GM12878 (cell line): ENCODE data around the gene KPTN. TPM values are rescaled to one million over a fixed set of nuclear protein-coding genes. Genes with fewer than 3 reads are reported as not detected.

ENCODE experiments used
- ATAC-seq: fragments of 200-7000 bp; cut with Tn5 transposase; 3 replicates; pipeline ENCODE4 v1.9.1; 2020; ENCODE audit warnings: mild to moderate bottlenecking, moderate library complexity
- BruUV-seq: library from RNA; stranded (reverse); fragments of 400-500 nt; replicated peaks from 2 replicates; lab custom pipeline; 2021; lab: Mats Ljungman, UMichigan
- CTCF ChIA-PET: fragments of 300-600 bp; sonication (Branson Sonifier 250); formaldehyde crosslinking; extraction: SDS; loops from one replicate; lab custom pipeline; 2021; ENCODE audit warnings: inconsistent platforms; lab: Yijun Ruan, JAX
- POLR2A ChIA-PET: fragments of 350-600 bp; formaldehyde crosslinking; extraction: SDS; loops from one replicate; lab custom pipeline; 2021; ENCODE audit warnings: inconsistent platforms; lab: Charles Lee
- RAD21 ChIA-PET: fragments of 300-600 bp; sonication (Branson Sonifier 250); formaldehyde crosslinking; loops from one replicate; lab custom pipeline; 2023; ENCODE audit warnings: antibody characterized with exemption; ENCODE audit not compliant: unreplicated experiment; lab: Charles Lee
- SMC1A ChIA-PET: fragments of 300-600 bp; sonication (Branson Sonifier 250); formaldehyde crosslinking; loops from one replicate; lab custom pipeline; 2023; ENCODE audit not compliant: unreplicated experiment, uncharacterized antibody; lab: Charles Lee
- DNase-seq: peaks from one replicate; pipeline ENCODE4 v3.0.0-alpha.2; 2011; ENCODE audit warnings: low read depth, low spot score
- FAIRE-seq: peaks from 3 replicates; lab custom pipeline; 2011; peaks lifted over from hg19 to GRCh38; lab: Jason Lieb, UNC
- H2AFZ ChIP-seq: 2 replicates; pipeline ENCODE4 v1.6.0; 2011; ENCODE audit warnings: low read depth, low read length, control low read depth; ENCODE audit not compliant: control insufficient read depth
- H3K27ac ChIP-seq: 2 replicates; pipeline ENCODE4 v1.5.1; 2011; ENCODE audit warnings: control low read depth; ENCODE audit not compliant: control insufficient read depth, insufficient read depth
- H3K27me3 ChIP-seq, 2 experiments: replicated peaks in 1 of 2; 2 replicates each; pipeline versions ENCODE4 v1.6.0 to v1.6.1; 2011; ENCODE audit warnings: low read length in 1 of 2; ENCODE audit not compliant: control insufficient read depth in 2 of 2, insufficient read depth in 2 of 2
- H3K36me3 ChIP-seq, 2 experiments: 2 replicates each; pipeline ENCODE4 v1.5.1; 2011; ENCODE audit warnings: low read length in 1 of 2; ENCODE audit not compliant: control insufficient read depth in 2 of 2, insufficient read depth in 2 of 2
- H3K4me1 ChIP-seq: 2 replicates; pipeline ENCODE4 v1.6.1; 2011; ENCODE audit warnings: mild to moderate bottlenecking, low read length, moderate library complexity, mixed read lengths; ENCODE audit not compliant: control insufficient read depth, insufficient read depth
- H3K4me2 ChIP-seq: 2 replicates; pipeline ENCODE4 v1.6.0; 2011; ENCODE audit warnings: control low read depth; ENCODE audit not compliant: control insufficient read depth, insufficient read depth
- H3K4me3 ChIP-seq: fragments of 200-600 bp; sonication (generic); 2 replicates; pipeline ENCODE4 v1.5.1; 2016
- H3K79me2 ChIP-seq: 2 replicates; pipeline ENCODE4 v1.6.0; 2011; ENCODE audit warnings: low read length; ENCODE audit not compliant: control insufficient read depth, insufficient read depth
- H3K9ac ChIP-seq: 2 replicates; pipeline ENCODE4 v1.8.0; 2011; ENCODE audit warnings: low read length, control low read depth, mixed read lengths; ENCODE audit not compliant: control insufficient read depth, insufficient read depth
- H3K9me3 ChIP-seq: replicated peaks from 3 replicates; pipeline ENCODE4 v1.5.1; 2011; ENCODE audit warnings: mild to moderate bottlenecking, low read length; ENCODE audit not compliant: control insufficient read depth, insufficient read depth
- H4K20me1 ChIP-seq: 2 replicates; pipeline ENCODE4 v1.6.0; 2011; ENCODE audit not compliant: control insufficient read depth, insufficient read depth
- POLR2AphosphoS5 ChIP-seq: IDR thresholded peaks from 2 replicates; pipeline ENCODE4 v1.6.1; 2011; ENCODE audit warnings: mild to moderate bottlenecking, low read length, inconsistent platforms
- WGBS: methylation state at CpG from one replicate; pipeline ENCODE4 v1.1.6; 2016; ENCODE audit warnings: low lambda C conversion rate; ENCODE audit not compliant: insufficient replicate concordance, insufficient coverage; ENCODE audit errors: missing lambda C conversion rate; 5-methylcytosine and 5-hydroxymethylcytosine counted together
- in situ Hi-C: fragments of 300-500 bp; cut with MboI; formaldehyde crosslinking; loops from 9 replicates; pipeline ENCODE4 v1.14.3; 2018; ENCODE audit warnings: mixed read lengths
- intact Hi-C: fragments of 100-400 bp; cut with micrococcal nuclease; formaldehyde crosslinking; loops from one replicate; pipeline ENCODE4 v1.14.2; 2022; ENCODE audit not compliant: unreplicated experiment
- polyA plus RNA-seq, 11 experiments: library from polyadenylated mRNA; depleted of rRNA in 4 of 11; unstranded in 6 of 11; stranded (reverse) in 5 of 11; fragments of >200 nt; fragmentation: Nextera tagmentation in 4 of 11; fragmentation: Illumina TruSeq in 1 of 11; extraction: Ambion mirVana in 4 of 11; extraction: Trizol in 1 of 11; gene quantifications; 1 replicate in 1 of 11; 2 replicates in 10 of 11; pipeline versions ENCODE4 v1.2.1 to v1.2.3, GENCODE V29; 2011 to 2016; ENCODE audit warnings: inconsistent platforms in 2 of 11, missing spikeins in 2 of 11, low read depth in 1 of 11
- total RNA-seq, 4 experiments: library from RNA; depleted of rRNA in 3 of 4; stranded (reverse); fragments of >200 nt in 3 of 4; fragmentation: Illumina TruSeq in 1 of 4; extraction: Trizol in 1 of 4; gene quantifications; 2 replicates each; pipeline versions ENCODE4 v1.2.1 to v1.2.3, GENCODE V29; 2013 to 2021
- TF ChIP-seq, protein P1 (sequence below), 3 experiments: IDR thresholded peaks in 2 of 3; conservative IDR thresholded peaks in 1 of 3; 2 replicates each; pipeline ENCODE4 v1.5.1; 2011; ENCODE audit warnings: low read depth in 3 of 3, low read length in 3 of 3, mild to moderate bottlenecking in 3 of 3, control low read depth in 2 of 3, moderate library complexity in 2 of 3, inconsistent platforms in 1 of 3, mixed read lengths in 1 of 3; ENCODE audit not compliant: control insufficient read depth in 2 of 3, insufficient read depth in 1 of 3; ENCODE audit errors: extremely low read depth in 1 of 3

The KPTN gene
- total and polyA plus RNA-seq, 10 of the 15 experiments (the other 5 are each of a cell fraction or from before 2014, with no cell fraction given) = 0.60 to 10.1 (median 6.0) TPM

- peaks cover 20 to 21% of the 10 kb centered on the region in 2 experiments for H3K36me3 ChIP-seq
- ATAC-seq (no peak), FAIRE-seq (no peak), DNase-seq (no peak)
- H3K4me3 ChIP-seq = no peak overlapping the region
- no peaks in the 10 kb centered on the region; the same call in 1 of the 2 replicates for H4K20me1 ChIP-seq
- SMC1A ChIA-PET = no interaction called here
- H3K27ac ChIP-seq = no peak overlapping the region
- peaks cover 30% of the 10 kb centered on the region for H3K4me1 ChIP-seq
- TF ChIP-seq, protein P1, sequence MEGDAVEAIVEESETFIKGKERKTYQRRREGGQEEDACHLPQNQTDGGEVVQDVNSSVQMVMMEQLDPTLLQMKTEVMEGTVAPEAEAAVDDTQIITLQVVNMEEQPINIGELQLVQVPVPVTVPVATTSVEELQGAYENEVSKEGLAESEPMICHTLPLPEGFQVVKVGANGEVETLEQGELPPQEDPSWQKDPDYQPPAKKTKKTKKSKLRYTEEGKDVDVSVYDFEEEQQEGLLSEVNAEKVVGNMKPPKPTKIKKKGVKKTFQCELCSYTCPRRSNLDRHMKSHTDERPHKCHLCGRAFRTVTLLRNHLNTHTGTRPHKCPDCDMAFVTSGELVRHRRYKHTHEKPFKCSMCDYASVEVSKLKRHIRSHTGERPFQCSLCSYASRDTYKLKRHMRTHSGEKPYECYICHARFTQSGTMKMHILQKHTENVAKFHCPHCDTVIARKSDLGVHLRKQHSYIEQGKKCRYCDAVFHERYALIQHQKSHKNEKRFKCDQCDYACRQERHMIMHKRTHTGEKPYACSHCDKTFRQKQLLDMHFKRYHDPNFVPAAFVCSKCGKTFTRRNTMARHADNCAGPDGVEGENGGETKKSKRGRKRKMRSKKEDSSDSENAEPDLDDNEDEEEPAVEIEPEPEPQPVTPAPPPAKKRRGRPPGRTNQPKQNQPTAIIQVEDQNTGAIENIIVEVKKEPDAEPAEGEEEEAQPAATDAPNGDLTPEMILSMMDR (IDR thresholded peaks at IDR 0.05 in 2 of 3, conservative IDR thresholded peaks at IDR 0.05 in 1 of 3; ENCODE audit: control insufficient read depth in 2 of 3, extremely low read depth in 1 of 3, insufficient read depth in 1 of 3, low read depth in 3 of 3, low read length in 3 of 3) = no peak
- 0 out of 2 replicates have a peak, but pooled peaks have one; percentile 24 for TF ChIP-seq POLR2AphosphoS5
- in situ Hi-C loops (no loop called here), intact Hi-C loops (no loop called here)
- POLR2A ChIA-PET = no interaction called here
- H3K9ac ChIP-seq = no peak overlapping the region
- H3K9me3 ChIP-seq = no peaks in the 10 kb centered on the region
- CTCF ChIA-PET = interaction anchor here (0.6 to 1.2 kb wide), 3 partner anchors 13 to 104 kb away, joined by 3 read pairs; no protein-coding TSS in a partner anchor
- BruUV-seq = no TSS peak
- RAD21 ChIA-PET = no interaction called here
- H3K4me2 ChIP-seq = no peak overlapping the region
- 85% methylated on average over 15 of the region's 17 CpGs for WGBS
- H2AFZ ChIP-seq = no peak overlapping the region
- no peaks in the 10 kb centered on the region for H3K27me3 ChIP-seq
- peaks cover 10% of the 10 kb centered on the region for H3K79me2 ChIP-seq
Measured at GRCh38 chr19:47489072-47489914, 5.3 kb upstream of the KPTN start.
